HG03442 (cell line): ENCODE results near the gene FAM50A.

Experiments
- ATAC-seq: cut with Tn5 transposase; IDR thresholded peaks from one replicate; pipeline ENCODE4 v1.9.1; 2021; ENCODE audit warnings: mild to moderate bottlenecking, moderate library complexity; ENCODE audit not compliant: unreplicated experiment

Gene FAM50A

DNA sequence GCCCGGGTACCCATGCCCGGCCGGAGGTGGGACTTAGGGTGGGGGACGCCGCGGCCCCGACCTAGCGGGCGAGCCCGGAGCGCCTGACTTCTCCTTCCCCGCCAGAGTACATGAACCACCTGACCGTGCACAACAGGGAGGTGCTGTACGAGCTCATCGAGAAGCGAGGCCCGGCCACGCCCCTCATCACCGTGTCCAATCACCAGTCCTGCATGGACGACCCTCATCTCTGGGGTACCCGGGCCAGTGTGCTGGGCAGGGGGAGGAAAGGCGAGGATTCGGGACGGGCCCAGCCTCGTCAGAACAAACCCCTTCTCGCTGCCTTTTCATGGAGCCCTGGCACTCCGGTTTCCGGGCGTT lies 32.0 kb upstream of the FAM50A start:
- peak; percentile 45 for ATAC-seq

DNA sequence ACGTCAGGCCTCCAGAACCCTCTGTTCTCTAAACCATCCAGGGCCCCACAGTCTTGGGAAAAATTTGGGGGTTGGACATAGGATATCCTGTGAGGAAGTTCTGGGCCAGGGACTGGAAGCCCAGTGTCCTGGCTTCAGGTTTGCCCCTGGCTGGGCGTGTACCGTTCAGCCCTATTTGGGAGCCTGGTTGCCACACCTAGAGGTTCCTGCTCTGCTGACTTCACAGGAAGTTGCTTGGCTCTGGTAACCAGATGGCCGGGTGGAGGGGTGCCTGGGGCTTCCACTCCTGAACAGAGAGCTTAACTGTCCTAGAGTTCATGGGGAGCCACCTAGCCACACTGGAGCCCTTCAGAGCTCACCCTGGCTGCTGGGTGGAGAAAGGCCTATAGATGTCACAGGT lies 31.5 kb upstream of the FAM50A start:
- no peak for ATAC-seq

- no peak for ATAC-seq
Measured at GRCh38 chrX:154413142-154413541, 30.8 kb upstream of the FAM50A start.

DNA sequence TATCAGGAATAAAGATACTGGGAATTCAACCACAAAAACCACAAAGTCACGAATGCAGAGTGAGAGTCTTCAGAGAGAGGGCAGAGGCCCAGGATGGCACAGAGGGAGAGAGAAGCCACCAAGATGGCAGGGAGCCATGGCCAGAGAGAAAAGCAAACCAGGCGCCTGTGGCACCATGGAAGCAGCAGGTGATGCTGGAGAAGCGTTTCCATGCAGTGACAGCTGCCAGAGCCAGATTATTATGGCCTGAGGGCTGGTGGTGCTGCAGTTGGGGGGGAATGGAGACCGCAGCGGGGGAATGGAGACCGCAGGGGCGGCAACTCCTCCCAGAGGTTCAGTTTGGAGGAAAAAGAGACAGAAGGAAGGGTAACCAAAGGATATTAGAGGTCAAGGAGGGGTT lies 26.8 kb upstream of the FAM50A start:
- no peak for ATAC-seq

DNA sequence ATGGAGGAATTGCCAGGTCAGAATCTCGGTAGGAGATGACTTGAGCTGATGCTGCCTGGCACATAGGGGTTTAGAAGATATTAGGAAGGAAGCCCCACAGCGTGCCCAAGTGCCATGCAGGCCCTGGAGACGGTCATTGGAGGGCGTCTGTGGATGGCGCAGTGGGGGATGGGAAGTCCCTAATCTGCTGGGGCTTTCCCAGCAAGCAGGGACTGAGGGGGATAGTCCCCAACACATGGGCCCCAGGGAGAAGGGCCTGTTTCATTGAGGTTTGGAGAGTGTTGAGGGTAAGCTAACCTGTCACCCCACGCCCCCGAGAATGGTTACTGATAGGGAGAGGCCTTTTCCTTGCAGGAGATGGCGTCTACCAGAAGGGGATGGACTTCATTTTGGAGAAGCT lies 24.8 kb upstream of the FAM50A start:
- no peak for ATAC-seq

DNA sequence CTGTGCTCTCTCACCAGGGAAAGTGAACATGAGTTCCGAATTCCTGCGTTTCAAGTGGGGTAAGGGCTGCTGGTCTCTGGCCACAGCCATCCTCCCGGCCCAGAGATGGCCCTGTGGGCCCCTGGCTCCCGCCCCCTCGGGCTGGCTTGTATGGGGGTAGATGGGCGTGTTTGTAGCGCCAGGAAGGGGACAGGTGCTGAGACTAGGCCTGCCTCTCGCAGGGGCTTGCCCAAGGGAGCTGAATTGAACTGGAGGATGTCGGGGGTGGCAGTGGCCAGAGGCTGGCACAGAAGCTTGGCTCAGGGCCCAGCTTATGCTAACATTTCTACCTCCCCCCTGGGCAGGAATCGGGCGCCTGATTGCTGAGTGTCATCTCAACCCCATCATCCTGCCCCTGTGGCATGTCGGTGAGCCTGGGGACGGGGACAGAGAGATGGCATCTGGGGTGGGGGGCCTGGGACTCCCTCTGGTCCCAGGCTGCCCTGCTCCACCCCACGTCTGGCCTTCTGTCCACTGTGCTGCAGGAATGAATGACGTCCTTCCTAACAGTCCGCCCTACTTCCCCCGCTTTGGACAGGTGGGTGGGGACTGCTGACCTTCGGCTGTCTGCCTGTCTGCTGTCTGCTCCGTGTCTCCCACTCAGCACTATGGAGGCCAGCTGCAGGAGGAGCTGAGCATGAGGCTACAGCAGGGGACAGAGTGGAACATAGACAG lies 24.1 kb upstream of the FAM50A start:
- ATAC-seq = no peak

DNA sequence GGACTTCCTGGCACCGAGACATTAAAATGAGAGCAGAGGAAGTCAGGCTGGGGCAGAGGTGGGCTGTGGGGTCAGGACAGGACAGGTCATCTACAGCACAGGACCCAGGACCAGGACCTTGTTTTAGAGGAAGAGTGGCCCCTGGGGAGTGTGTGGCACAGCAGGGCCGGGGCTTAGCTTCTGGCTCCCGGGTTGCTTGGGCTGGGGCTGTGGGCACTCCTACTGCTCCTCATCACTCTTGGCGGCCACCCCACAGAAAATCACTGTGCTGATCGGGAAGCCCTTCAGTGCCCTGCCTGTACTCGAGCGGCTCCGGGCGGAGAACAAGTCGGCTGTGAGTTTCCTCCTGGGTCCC lies 23.6 kb upstream of the FAM50A start:
- ATAC-seq = no peak

- no peak for ATAC-seq
Measured at GRCh38 chrX:154426916-154427770, 16.8 kb upstream of the FAM50A start.

- ATAC-seq = peak; percentile 97
Measured at GRCh38 chrX:154428176-154429171, 15.5 kb upstream of the FAM50A start, which contains the start of gene ATP6AP1. TSS of gene ATP6AP1 (plus strand) at chrX:154428677. CDS start at chrX:154428693, 16 bp downstream.

DNA sequence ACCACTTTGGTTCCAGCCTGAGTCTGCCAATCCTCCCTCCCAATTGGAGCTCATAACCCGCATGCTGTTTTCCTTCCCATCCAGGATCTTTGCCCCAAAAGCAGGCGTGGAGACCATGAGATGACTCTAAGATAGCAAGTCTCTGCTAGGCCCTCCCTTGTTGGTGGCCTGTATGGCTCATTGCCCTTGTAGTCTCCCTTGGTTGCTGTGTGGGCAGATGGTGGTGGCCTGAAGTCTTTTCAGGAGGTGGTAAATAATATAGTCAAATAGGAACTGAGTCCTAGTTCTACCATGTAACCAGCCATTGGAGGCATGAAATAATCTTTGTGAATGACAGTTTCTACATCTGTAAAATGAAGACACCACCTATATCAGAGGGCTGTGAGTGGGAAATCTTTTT lies 14.2 kb upstream of the FAM50A start:
- ATAC-seq = no peak

DNA sequence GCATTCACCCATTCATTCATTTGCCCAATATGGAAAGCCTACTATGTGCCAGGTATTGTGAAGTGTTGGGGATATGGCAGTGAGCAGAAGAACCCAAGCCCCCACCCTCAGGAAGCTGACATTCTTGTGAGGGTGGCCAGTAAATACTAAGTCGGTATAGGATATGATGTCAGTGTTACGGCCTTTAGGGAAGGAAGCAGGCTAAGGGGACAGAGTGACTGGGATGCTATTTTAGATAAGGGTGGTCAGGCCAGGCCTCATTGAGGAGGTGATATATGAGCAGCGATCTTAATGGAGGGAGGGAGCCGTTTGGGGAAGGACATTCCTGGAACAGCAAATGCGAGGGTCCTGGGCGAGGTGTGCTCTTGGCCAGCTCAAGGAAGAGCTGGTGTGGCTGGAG lies 13.5 kb upstream of the FAM50A start:
- no peak for ATAC-seq

GRCh38 chrX:154430916-154431315 lies 13.0 kb upstream of the FAM50A start:
- ATAC-seq = no peak

DNA sequence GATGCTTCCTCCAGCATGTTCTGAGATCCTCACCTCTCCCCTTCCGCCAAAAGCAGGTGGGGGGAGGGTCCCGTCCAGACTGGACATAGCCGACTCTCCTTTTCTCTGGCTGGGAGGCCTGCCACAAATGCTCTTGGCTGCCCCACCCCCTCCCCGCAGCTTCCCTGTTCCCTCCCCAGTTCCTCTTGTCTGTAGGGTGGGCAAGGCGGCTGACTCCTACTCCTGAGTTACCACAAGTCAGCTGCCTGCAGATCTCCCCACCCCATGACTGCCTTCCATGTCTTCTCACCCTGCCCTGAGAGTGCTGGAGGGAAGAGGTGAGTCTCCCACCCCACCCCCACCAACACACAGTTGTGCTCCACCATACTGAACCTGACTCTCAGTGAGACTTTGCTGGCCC lies 12.6 kb upstream of the FAM50A start:
- no peak for ATAC-seq

DNA sequence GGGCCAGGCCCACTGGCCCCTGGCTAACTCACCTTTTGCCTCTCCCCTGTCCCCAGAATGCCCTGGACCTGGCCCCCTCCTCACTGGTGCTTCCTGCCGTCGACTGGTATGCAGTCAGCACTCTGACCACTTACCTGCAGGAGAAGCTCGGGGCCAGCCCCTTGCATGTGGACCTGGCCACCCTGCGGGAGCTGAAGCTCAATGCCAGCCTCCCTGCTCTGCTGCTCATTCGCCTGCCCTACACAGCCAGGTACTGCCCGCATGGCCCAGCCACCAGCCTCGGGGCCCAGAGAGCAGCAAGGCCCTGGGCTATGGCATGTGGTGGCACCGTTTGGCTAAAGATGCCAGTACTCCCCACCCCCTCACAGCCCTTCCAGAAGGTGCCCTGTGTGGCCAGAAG lies 11.7 kb upstream of the FAM50A start:
- no peak for ATAC-seq

- ATAC-seq = no peak
Measured at GRCh38 chrX:154433605-154434004, 10.3 kb upstream of the FAM50A start.

GRCh38 chrX:154434394-154435168 lies 9.4 kb upstream of the FAM50A start:
- ATAC-seq = no peak

GRCh38 chrX:154435171-154435733 lies 8.7 kb upstream of the FAM50A start:
- no peak for ATAC-seq

DNA sequence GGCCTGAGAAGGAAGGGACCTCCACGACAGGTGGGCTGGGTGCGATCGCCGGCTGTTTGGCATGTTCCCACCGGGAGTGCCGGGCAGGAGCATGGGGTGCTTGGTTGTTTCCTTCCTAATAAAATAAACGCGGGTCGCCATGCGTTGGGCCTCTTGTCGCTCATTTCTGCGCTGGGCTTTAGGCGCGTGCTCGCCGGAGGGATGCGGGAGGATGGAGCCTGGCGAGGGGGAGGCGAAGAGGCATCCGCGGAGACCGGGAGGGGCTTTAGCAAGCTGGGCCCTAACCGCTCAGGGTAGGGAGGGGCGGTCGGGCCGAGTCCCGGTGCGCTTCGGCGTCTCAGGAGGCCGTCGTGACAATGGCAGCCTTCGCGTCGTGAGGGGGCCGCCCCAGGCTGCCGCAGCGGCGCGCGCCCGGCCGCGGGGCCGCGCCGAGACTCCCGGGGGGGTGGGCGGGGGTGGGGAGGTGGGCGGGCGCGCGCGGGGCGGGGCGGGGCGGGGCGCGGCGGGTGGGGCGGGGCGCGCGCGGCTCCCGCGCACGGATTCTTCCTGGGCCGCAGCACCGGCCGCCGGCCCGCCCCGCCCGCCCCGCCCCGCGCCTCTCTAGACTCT lies 7.5 kb upstream of the FAM50A start:
- ATAC-seq = peak; percentile 38

- ATAC-seq = peak; percentile 41
Measured at GRCh38 chrX:154436983-154437752, 6.8 kb upstream of the FAM50A start, which contains the start of gene GDI1. TSS of gene GDI1 (plus strand) at chrX:154437154. CDS start at chrX:154437255, 101 bp downstream.
